ENCODE data around the gene HELZ. TPM values are rescaled to one million over a fixed set of nuclear protein-coding genes. Genes with fewer than 3 reads are reported as not detected.

Gene HELZ
- total RNA-seq, 2 donors from 2014 or later: 51.4 to 74.7 TPM

DNA sequence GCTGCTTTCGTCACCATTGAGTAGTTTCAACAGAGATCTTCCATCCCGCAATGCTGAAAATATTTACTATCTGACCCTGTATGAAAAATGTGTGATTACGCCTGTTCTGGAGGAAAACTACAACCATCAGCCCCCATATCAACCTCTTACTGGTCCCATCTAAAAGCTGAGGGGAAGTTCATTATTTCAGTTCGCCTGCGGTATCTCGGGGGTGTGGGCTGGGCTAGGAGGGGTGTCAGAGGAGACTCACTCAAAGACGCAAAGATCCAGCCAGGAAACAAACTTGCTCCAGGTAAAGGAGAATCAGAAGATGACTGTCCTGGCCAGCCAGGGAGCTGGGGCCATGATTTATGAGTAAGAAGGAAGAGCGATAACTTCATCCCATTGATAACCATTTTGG, 187.0 kb downstream of the HELZ start:
- peaks cover 2% of the 10 kb centered on the region for H3K27me3 Mint-ChIP-seq (ENCODE audit: insufficient read depth)

DNA sequence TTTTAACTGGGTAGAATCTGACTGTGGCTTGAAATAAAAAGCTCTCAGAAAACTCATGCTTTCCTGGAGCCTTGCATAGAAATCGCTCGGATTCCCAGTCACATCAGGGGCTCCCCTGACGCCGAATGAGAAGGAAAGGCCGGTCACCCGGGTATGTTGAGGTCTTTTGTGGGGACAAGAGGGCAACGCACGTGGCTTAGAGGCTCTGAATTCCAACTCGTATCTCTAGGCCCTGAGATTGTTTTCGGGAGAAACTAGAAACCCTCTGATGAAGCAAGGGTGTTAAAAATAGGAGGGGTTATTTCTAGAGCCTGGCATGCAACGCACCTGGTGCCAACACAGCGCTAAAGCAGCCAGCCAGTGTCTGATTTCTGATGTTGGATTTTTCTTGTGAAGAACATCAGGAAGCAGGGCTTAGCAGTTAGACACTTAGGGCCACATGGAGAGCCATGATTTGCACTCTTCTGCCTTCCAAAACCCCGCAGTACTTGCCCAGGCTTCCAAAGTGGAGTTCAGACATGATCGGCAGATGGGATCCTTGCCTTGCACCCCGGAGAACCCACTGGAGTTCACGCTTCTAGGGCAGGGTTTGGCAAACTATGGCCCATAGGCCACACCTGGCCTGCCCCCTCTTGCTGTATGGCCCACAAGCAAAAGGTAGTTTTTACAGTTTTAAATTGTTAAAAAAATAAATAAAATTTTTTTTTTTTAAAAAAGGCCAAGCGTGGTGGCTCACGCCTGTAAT, 188.1 kb downstream of the HELZ start:
- no peaks in the 10 kb centered on the region for H3K4me1 ChIP-seq (ENCODE audit: control insufficient read depth, insufficient read depth, low read length)
- H3K4me3 ChIP-seq (ENCODE audit: low read length): no peak overlapping the region
- 94% methylated on average over 13 to 18 of the region's 18 CpGs for WGBS, 2 experiments (ENCODE audit: insufficient coverage in 1 of 2, insufficient read length in 1 of 2)
- H3K9ac ChIP-seq (ENCODE audit: extremely low read depth, low read length, poor library complexity, severe bottlenecking): no peak overlapping the region
- no peaks in the 10 kb centered on the region for H3K4me1 Mint-ChIP-seq
- peak; percentile 48 for DNase-seq
- TF ChIP-seq CTCF (conservative IDR thresholded peaks at IDR 0.05): no peak
- H3K27me3 ChIP-seq (ENCODE audit: control insufficient read depth, insufficient read depth, low read length, poor library complexity, severe bottlenecking): no peaks in the 10 kb centered on the region
- H3K36me3 Mint-ChIP-seq (ENCODE audit: low read depth): peaks cover 7% of the 10 kb centered on the region
- no peak overlapping the region for H3K27ac Mint-ChIP-seq
- H3K9me3 Mint-ChIP-seq: no peaks in the 10 kb centered on the region
- no peak overlapping the region for H3K4me3 Mint-ChIP-seq
- no peaks in the 10 kb centered on the region for H3K36me3 ChIP-seq (ENCODE audit: control insufficient read depth, insufficient read depth, low read length)
- H3K9me3 ChIP-seq (ENCODE audit: control insufficient read depth, low read length): no peaks in the 10 kb centered on the region
- H3K27ac ChIP-seq (ENCODE audit: low read depth, low read length): no peak overlapping the region
- peaks cover 2% of the 10 kb centered on the region for H3K27me3 Mint-ChIP-seq (ENCODE audit: insufficient read depth)

More for the DNA sequence above, 187.0 kb downstream of the HELZ start:
- H3K4me3 ChIP-seq (ENCODE audit: low read length): no peak overlapping the region
- no peaks in the 10 kb centered on the region for H3K9me3 ChIP-seq (ENCODE audit: control insufficient read depth, low read length)
- Mint-ChIP-seq H3K9me3 (no peaks in the 10 kb centered on the region), H3K27ac (no peak overlapping the region), H3K4me3 (no peak overlapping the region), H3K4me1 (no peaks in the 10 kb centered on the region), H3K36me3 (ENCODE audit: low read depth) (peaks cover 11% of the 10 kb centered on the region)
- WGBS, 2 experiments (ENCODE audit: insufficient coverage in 1 of 2, insufficient read length in 1 of 2): 96 to 100% methylated on average over 4 to 8 of the region's 8 CpGs
- no peak overlapping the region for H3K9ac ChIP-seq (ENCODE audit: extremely low read depth, low read length, poor library complexity, severe bottlenecking)
- H3K27me3 ChIP-seq (ENCODE audit: control insufficient read depth, insufficient read depth, low read length, poor library complexity, severe bottlenecking): no peaks in the 10 kb centered on the region
- H3K4me1 ChIP-seq (ENCODE audit: control insufficient read depth, insufficient read depth, low read length): no peaks in the 10 kb centered on the region
- no peaks in the 10 kb centered on the region for H3K36me3 ChIP-seq (ENCODE audit: control insufficient read depth, insufficient read depth, low read length)
- H3K27ac ChIP-seq (ENCODE audit: low read depth, low read length): no peak overlapping the region
- TF ChIP-seq CTCF (conservative IDR thresholded peaks at IDR 0.05): no peak
- DNase-seq: no peak

GRCh38 chr17:67055811-67056745, 188.9 kb downstream of the HELZ start:
- Histone ChIP-seq H3K9me3 (ENCODE audit: control insufficient read depth, low read length) (no peaks in the 10 kb centered on the region), H3K9ac (ENCODE audit: extremely low read depth, low read length, poor library complexity, severe bottlenecking) (no peak overlapping the region), H3K4me3 (ENCODE audit: low read length) (no peak overlapping the region), H3K36me3 (ENCODE audit: control insufficient read depth, insufficient read depth, low read length) (no peaks in the 10 kb centered on the region), H3K27ac (ENCODE audit: low read depth, low read length) (no peak overlapping the region), H3K4me1 (ENCODE audit: control insufficient read depth, insufficient read depth, low read length) (no peaks in the 10 kb centered on the region), H3K27me3 (ENCODE audit: control insufficient read depth, insufficient read depth, low read length, poor library complexity, severe bottlenecking) (no peaks in the 10 kb centered on the region)
- peaks cover 7% of the 10 kb centered on the region for H3K36me3 Mint-ChIP-seq (ENCODE audit: low read depth)
- H3K27ac Mint-ChIP-seq: no peak overlapping the region
- no peaks in the 10 kb centered on the region for H3K4me1 Mint-ChIP-seq
- H3K9me3 Mint-ChIP-seq: no peaks in the 10 kb centered on the region
- peak; percentile 52 for DNase-seq
- TF ChIP-seq CTCF (conservative IDR thresholded peaks at IDR 0.05): no peak
- no peak overlapping the region for H3K4me3 Mint-ChIP-seq
- 90 to 92% methylated on average over 15 to 29 of the region's 29 CpGs for WGBS, 2 experiments (ENCODE audit: insufficient coverage in 1 of 2, insufficient read length in 1 of 2)
- H3K27me3 Mint-ChIP-seq (ENCODE audit: insufficient read depth): peaks cover 2% of the 10 kb centered on the region

All from endodermal cell (in vitro differentiated cells).